ENCODE data around the gene TOMM5. TPM values are rescaled to one million over a fixed set of nuclear protein-coding genes. Genes with fewer than 3 reads are reported as not detected.

TOMM5 gene
- 10 to 100 TPM; 49.1 to 58.5 TPM for total RNA-seq
- long read RNA-seq, transcript TOMM5-201 (2 exons, 751 nt) = major isoform, 44 of 46 reads
- long read RNA-seq, partial matches to known transcripts = 0 of 46 reads
- long read RNA-seq, other reads (novel, unspliced or antisense) = 0 of 46 reads

- ATAC-seq = peak; percentile 96
- peak; percentile 93 to 94 for DNase-seq
- intact Hi-C loops (cut with DNase I, micrococcal nuclease) = no loop called here
Measured at GRCh38 chr9:37592108-37592951, at the start of gene TOMM5. Gene TOMM5, minus strand, starts transcription at chr9:37592597. Its CDS starts 65 bp downstream, at chr9:37592532.

- intact Hi-C loops (cut with DNase I, micrococcal nuclease) = no loop called here
- DNase-seq (no peak), ATAC-seq (no peak)
Measured at GRCh38 chr9:37641331-37641730, 48.9 kb upstream of the TOMM5 start.

GRCh38 chr9:37640246-37640645, 47.8 kb upstream of the TOMM5 start:
- intact Hi-C loops (cut with DNase I, micrococcal nuclease) = no loop called here
- DNase-seq = no peak
- no peak for ATAC-seq

GRCh38 chr9:37639841-37640240, 47.4 kb upstream of the TOMM5 start:
- ATAC-seq (no peak), DNase-seq (no peak)
- intact Hi-C loops (cut with DNase I, micrococcal nuclease) = no loop called here

- intact Hi-C loops (cut with DNase I, micrococcal nuclease) = no loop called here
- no peak for ATAC-seq
- DNase-seq = no peak
Measured at GRCh38 chr9:37639109-37639762, 46.8 kb upstream of the TOMM5 start.

GRCh38 chr9:37636511-37637448, 44.4 kb upstream of the TOMM5 start:
- ATAC-seq = no peak
- intact Hi-C loops (cut with DNase I, micrococcal nuclease) = no loop called here
- no peak for DNase-seq

GRCh38 chr9:37635808-37636207, 43.4 kb upstream of the TOMM5 start:
- no peak for ATAC-seq
- intact Hi-C loops (cut with DNase I, micrococcal nuclease) = no loop called here

GRCh38 chr9:37632479-37632878, 40.1 kb upstream of the TOMM5 start:
- no peak for DNase-seq
- intact Hi-C loops (cut with DNase I, micrococcal nuclease) = no loop called here
- ATAC-seq = no peak

More at GRCh38 chr9:37635808-37636207, 43.4 kb upstream of the TOMM5 start:
- no peak for DNase-seq

- ATAC-seq = no peak
- no peak for DNase-seq
- intact Hi-C loops (cut with DNase I, micrococcal nuclease) = no loop called here
Measured at GRCh38 chr9:37626708-37627292, 34.4 kb upstream of the TOMM5 start.

- intact Hi-C loops (cut with DNase I, micrococcal nuclease) = no loop called here
- DNase-seq (peak; percentile 44 to 57), ATAC-seq (peak; percentile 99)
Measured at GRCh38 chr9:37625758-37626147, 33.4 kb upstream of the TOMM5 start.

- DNase-seq = no peak
- intact Hi-C loops (cut with DNase I, micrococcal nuclease) = no loop called here
- ATAC-seq = peak; percentile 55
Measured at GRCh38 chr9:37625036-37625757, 32.8 kb upstream of the TOMM5 start.

- DNase-seq = no peak
- intact Hi-C loops (cut with DNase I, micrococcal nuclease) = no loop called here
Measured at GRCh38 chr9:37624073-37624472, 31.7 kb upstream of the TOMM5 start.

GRCh38 chr9:37623267-37623666, 30.9 kb upstream of the TOMM5 start:
- no peak for DNase-seq
- no peak for ATAC-seq
- intact Hi-C loops (cut with DNase I, micrococcal nuclease) = no loop called here

More at GRCh38 chr9:37624073-37624472, 31.7 kb upstream of the TOMM5 start:
- ATAC-seq = no peak

- ATAC-seq = no peak
- DNase-seq = no peak
- intact Hi-C loops (cut with DNase I, micrococcal nuclease) = no loop called here
Measured at GRCh38 chr9:37622462-37622861, 30.1 kb upstream of the TOMM5 start.

- intact Hi-C loops (cut with DNase I, micrococcal nuclease) = no loop called here
- DNase-seq = no peak
- ATAC-seq = no peak
Measured at GRCh38 chr9:37621273-37622121, 29.1 kb upstream of the TOMM5 start.

GRCh38 chr9:37620396-37620795, 28.0 kb upstream of the TOMM5 start:
- intact Hi-C loops (cut with DNase I, micrococcal nuclease) = no loop called here
- DNase-seq (no peak), ATAC-seq (no peak)

GRCh38 chr9:37619806-37620205, 27.4 kb upstream of the TOMM5 start:
- DNase-seq (no peak), ATAC-seq (no peak)
- intact Hi-C loops (cut with DNase I, micrococcal nuclease) = no loop called here

All from left colon (tissue), 2 donors.